Ishikawa (cell line): ENCODE results near the gene SSTR1.

Source experiments
- CEBPB ChIP-seq: IDR thresholded peaks from 2 replicates; pipeline ENCODE4 v1.6.1; 2012
- CREB1 ChIP-seq: IDR thresholded peaks from 2 replicates; pipeline ENCODE4 v1.6.1; 2012; ENCODE audit warnings: low read depth
- EGR1 ChIP-seq: IDR thresholded peaks from 2 replicates; pipeline ENCODE4 v1.6.1; 2012
- EP300 ChIP-seq: IDR thresholded peaks from 2 replicates; pipeline ENCODE4 v1.6.1; 2012; ENCODE audit warnings: borderline replicate concordance
- FOXM1 ChIP-seq: IDR thresholded peaks from 2 replicates; pipeline ENCODE4 v1.6.1; 2012; ENCODE audit warnings: low read depth, borderline replicate concordance
- NFIC ChIP-seq: IDR thresholded peaks from 2 replicates; pipeline ENCODE4 v1.6.1; 2012
- RAD21 ChIP-seq: IDR thresholded peaks from 2 replicates; pipeline ENCODE4 v1.6.1; 2012; ENCODE audit warnings: low read depth
- TAF1 ChIP-seq: IDR thresholded peaks from 2 replicates; pipeline ENCODE4 v1.6.1; 2012; ENCODE audit warnings: low read depth, mild to moderate bottlenecking
- TCF12 ChIP-seq: IDR thresholded peaks from 2 replicates; pipeline ENCODE4 v1.6.1; 2012; ENCODE audit warnings: low read depth
- TEAD4 ChIP-seq: IDR thresholded peaks from 2 replicates; pipeline ENCODE4 v1.6.1; 2012
- YY1 ChIP-seq: IDR thresholded peaks from 2 replicates; pipeline ENCODE4 v1.6.1; 2012; ENCODE audit warnings: low read depth
- ZBTB7A ChIP-seq: IDR thresholded peaks from 2 replicates; pipeline ENCODE4 v1.6.1; 2012; ENCODE audit warnings: low read depth
- TF ChIP-seq, protein P1 (sequence below): IDR thresholded peaks from 2 replicates; pipeline ENCODE4 v1.6.1; 2012; ENCODE audit warnings: low read depth, mild to moderate bottlenecking
- TF ChIP-seq, protein P2 (sequence below): IDR thresholded peaks from 2 replicates; pipeline ENCODE4 v1.6.1; 2012
- TF ChIP-seq, protein P3 (sequence below): IDR thresholded peaks from 2 replicates; pipeline ENCODE4 v1.6.1; 2012

SSTR1 gene

GRCh38 chr14:38203929-38204718, 3.6 kb upstream of the SSTR1 start:
- TF ChIP-seq YY1, result no peak
- no peak for TF ChIP-seq ZBTB7A
- no peak for TF ChIP-seq CREB1
- TF ChIP-seq, protein P1, sequence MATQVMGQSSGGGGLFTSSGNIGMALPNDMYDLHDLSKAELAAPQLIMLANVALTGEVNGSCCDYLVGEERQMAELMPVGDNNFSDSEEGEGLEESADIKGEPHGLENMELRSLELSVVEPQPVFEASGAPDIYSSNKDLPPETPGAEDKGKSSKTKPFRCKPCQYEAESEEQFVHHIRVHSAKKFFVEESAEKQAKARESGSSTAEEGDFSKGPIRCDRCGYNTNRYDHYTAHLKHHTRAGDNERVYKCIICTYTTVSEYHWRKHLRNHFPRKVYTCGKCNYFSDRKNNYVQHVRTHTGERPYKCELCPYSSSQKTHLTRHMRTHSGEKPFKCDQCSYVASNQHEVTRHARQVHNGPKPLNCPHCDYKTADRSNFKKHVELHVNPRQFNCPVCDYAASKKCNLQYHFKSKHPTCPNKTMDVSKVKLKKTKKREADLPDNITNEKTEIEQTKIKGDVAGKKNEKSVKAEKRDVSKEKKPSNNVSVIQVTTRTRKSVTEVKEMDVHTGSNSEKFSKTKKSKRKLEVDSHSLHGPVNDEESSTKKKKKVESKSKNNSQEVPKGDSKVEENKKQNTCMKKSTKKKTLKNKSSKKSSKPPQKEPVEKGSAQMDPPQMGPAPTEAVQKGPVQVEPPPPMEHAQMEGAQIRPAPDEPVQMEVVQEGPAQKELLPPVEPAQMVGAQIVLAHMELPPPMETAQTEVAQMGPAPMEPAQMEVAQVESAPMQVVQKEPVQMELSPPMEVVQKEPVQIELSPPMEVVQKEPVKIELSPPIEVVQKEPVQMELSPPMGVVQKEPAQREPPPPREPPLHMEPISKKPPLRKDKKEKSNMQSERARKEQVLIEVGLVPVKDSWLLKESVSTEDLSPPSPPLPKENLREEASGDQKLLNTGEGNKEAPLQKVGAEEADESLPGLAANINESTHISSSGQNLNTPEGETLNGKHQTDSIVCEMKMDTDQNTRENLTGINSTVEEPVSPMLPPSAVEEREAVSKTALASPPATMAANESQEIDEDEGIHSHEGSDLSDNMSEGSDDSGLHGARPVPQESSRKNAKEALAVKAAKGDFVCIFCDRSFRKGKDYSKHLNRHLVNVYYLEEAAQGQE, result no peak
- TF ChIP-seq NFIC, result no peak
- no peak for TF ChIP-seq EGR1
- no peak for TF ChIP-seq FOXM1
- TF ChIP-seq CEBPB, result no peak
- TF ChIP-seq EP300, result no peak
- TF ChIP-seq, protein P2, sequence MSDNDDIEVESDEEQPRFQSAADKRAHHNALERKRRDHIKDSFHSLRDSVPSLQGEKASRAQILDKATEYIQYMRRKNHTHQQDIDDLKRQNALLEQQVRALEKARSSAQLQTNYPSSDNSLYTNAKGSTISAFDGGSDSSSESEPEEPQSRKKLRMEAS, result no peak
- TF ChIP-seq, protein P3, sequence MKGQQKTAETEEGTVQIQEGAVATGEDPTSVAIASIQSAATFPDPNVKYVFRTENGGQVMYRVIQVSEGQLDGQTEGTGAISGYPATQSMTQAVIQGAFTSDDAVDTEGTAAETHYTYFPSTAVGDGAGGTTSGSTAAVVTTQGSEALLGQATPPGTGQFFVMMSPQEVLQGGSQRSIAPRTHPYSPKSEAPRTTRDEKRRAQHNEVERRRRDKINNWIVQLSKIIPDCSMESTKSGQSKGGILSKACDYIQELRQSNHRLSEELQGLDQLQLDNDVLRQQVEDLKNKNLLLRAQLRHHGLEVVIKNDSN, result no peak
- TF ChIP-seq TCF12, result no peak
- TF ChIP-seq TEAD4, result no peak
- TF ChIP-seq RAD21, result no peak
- no peak for TF ChIP-seq TAF1

GRCh38 chr14:38204719-38205115, 3.0 kb upstream of the SSTR1 start:
- TF ChIP-seq EP300, result no peak
- no peak for TF ChIP-seq FOXM1
- TF ChIP-seq EGR1, result no peak
- no peak for TF ChIP-seq CEBPB
- no peak for TF ChIP-seq TCF12
- no peak for TF ChIP-seq CREB1
- TF ChIP-seq, protein P1, result no peak
- no peak for TF ChIP-seq NFIC
- no peak for TF ChIP-seq YY1
- no peak for TF ChIP-seq RAD21
- TF ChIP-seq, protein P3, result no peak
- no peak for TF ChIP-seq ZBTB7A
- TF ChIP-seq, protein P2, result no peak
- no peak for TF ChIP-seq TAF1

DNA sequence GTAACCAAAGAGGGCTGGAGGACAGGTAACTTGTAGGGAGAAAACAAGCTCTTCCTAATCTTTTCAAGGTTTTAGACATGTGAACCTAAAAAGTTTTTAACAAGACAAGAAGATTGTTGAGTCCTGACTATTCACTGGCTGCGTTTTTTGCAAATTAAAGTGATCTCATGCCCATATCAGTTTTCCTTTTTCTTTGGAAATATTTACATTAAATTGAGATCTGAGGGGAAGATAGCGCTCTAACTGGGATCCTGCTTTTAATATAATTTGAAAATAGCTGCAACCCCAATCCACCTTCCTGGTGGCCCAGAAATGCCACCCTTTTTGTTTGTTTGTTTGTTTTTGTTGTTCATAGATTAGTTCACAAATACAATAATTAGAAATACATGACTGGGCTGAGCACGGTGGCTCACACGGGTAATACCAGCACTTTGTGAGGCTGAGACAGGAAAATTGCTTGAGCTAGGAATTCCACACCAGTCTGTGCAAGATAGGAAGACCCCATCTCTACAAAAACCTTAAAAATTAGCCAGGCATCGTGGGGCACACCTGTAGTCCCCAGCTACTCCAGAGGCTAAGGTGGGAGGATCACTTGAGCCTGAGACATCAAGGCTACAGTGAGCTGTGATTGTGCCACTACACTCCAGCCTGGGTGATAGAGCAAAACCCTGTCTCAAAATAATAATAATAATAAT, 2.4 kb upstream of the SSTR1 start:
- TF ChIP-seq CEBPB (no peak), YY1 (no peak)
- TF ChIP-seq, protein P3, result no peak

DNA sequence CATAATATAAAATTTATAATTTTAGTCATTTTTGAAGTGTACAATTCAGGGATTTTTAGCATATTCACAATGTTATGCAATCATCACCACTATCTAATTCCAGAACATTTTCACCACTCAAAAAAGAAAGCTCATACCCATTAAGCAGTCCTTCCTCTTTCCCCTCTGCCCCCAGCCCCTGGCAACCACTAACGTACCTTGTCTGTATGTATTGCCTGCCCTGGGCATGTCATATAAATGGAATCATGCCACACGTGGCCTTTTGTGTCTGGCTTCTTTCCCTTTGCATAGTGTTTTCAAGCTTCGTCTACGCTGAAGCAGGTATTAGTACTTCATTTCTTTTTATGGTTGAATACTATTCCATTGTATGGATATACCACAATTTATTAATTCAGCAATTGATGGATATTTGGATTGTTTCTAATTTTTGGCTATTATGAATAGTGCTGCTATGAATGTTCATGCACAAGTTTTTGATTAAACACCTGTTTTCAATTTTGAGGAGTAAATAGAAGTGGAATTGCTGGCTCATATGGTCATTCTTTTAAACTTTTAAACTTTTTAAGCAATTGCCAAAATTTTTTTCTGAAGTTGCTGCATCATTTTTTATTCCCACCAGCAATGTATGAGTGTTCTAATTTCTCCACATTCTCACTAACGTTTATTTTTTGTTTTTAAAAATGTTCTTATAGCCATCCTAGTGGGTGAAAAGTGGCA, 1.6 kb upstream of the SSTR1 start:
- no peak for TF ChIP-seq TCF12
- no peak for TF ChIP-seq YY1
- no peak for TF ChIP-seq CEBPB
- no peak for TF ChIP-seq EGR1
